ENCODE results near the gene RBM22. TPM values are rescaled to one million over a fixed set of nuclear protein-coding genes. Genes with fewer than 3 reads are reported as not detected.
A peak's percentile ranks its signal among the peaks of the same experiment; 100 is the strongest.

The RBM22 gene
- total RNA-seq, 4 donors from 2014 or later = 22.5 to 31.0 (median 26.2) TPM

DNA sequence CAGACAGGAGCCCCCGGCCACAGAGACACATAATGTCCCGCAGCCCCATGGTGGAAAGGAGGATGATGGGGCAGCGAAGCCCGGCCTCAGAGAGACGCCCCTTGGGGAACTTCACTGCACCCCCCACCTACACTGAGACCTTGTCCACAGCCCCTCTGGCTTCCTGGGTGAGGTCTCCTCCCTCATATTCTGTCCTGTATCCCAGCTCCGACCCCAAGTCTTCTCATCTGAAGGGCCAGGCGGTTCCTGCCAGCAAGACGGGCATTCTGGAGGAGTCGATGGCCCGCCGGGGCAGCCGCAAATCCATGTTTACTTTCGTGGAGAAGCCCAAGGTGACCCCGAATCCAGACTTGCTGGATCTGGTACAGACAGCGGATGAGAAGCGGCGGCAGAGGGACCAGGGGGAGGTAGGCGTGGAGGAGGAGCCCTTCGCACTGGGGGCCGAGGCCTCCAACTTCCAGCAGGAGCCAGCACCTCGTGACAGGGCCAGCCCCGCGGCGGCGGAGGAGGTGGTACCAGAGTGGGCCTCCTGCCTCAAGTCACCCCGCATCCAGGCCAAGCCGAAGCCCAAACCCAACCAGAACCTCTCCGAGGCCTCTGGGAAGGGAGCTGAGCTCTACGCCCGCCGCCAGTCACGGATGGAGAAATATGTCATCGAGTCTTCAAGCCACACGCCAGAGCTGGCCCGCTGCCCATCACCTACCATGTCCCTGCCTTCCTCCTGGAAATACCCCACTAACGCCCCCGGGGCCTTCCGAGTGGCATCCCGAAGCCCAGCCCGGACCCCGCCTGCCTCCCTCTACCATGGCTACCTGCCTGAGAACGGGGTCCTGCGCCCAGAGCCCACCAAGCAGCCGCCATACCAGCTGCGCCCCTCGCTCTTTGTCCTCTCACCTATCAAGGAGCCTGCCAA, 51.5 kb downstream of the RBM22 start:
- Histone ChIP-seq H3K27ac (peak overlapping the region; percentile 96 to 100 (median 100)), H3K4me3 (no peak overlapping the region), H3K4me1 (peaks cover 80 to 86% of the 10 kb centered on the region in 2 donors), H3K27me3 (no peaks in the 10 kb centered on the region), H3K9me3 (no peaks in the 10 kb centered on the region), H3K36me3 (peaks cover 0 to 24% of the 10 kb centered on the region in 2 donors)
- in situ Hi-C loops (cut with MboI; ENCODE audit: low sequenced_read_pairs in 4 of 4) = loop anchor here (5.0 to 10.0 kb wide), 3 partner anchors 55 to 87 kb away; no protein-coding TSS in a partner anchor
- ATAC-seq (no peak), DNase-seq (peak in 1 of 2 donors; percentile 74)
- TF ChIP-seq POLR2A (IDR thresholded peaks at IDR 0.05) = no peak
- TF ChIP-seq, protein P1, sequence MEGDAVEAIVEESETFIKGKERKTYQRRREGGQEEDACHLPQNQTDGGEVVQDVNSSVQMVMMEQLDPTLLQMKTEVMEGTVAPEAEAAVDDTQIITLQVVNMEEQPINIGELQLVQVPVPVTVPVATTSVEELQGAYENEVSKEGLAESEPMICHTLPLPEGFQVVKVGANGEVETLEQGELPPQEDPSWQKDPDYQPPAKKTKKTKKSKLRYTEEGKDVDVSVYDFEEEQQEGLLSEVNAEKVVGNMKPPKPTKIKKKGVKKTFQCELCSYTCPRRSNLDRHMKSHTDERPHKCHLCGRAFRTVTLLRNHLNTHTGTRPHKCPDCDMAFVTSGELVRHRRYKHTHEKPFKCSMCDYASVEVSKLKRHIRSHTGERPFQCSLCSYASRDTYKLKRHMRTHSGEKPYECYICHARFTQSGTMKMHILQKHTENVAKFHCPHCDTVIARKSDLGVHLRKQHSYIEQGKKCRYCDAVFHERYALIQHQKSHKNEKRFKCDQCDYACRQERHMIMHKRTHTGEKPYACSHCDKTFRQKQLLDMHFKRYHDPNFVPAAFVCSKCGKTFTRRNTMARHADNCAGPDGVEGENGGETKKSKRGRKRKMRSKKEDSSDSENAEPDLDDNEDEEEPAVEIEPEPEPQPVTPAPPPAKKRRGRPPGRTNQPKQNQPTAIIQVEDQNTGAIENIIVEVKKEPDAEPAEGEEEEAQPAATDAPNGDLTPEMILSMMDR (IDR thresholded peaks at IDR 0.05 in 4 of 5, conservative IDR thresholded peaks at IDR 0.05 in 1 of 5) = no peak
- intact Hi-C loops (cut with DNase I; ENCODE audit: low total_unique reads) = loop anchor here (5.0 to 10.0 kb wide), 2 partner anchors 42 to 375 kb away; partner anchors contain the start of gene GPX3

DNA sequence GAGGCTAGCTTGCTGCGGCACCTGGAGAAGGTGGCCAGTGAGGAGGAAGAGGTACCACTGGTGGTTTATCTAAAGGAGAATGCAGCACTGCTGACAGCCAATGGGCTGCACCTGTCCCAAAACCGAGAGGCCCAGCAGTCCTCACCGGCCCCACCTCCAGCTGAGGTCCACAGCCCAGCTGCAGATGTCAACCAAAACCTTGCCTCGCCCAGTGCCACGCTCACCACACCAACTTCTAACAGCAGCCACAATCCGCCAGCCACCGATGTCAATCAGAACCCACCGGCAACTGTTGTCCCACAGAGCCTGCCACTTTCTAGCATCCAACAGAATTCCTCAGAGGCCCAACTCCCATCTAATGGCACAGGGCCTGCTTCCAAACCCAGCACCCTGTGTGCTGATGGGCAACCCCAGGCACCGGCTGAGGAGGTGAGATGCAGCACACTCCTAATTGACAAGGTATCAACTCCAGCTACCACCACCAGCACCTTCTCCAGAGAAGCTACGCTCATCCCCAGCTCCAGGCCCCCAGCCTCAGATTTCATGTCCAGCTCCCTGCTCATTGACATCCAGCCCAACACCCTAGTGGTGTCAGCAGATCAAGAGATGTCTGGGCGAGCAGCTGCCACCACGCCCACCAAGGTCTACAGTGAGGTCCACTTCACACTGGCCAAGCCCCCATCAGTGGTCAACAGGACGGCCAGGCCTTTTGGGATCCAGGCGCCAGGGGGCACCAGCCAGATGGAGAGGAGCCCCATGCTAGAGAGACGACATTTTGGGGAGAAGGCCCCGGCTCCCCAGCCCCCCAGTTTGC, 52.4 kb downstream of the RBM22 start:
- ATAC-seq (peak; percentile 3 to 13), DNase-seq (peak in 1 of 2 donors; percentile 52)
- Histone ChIP-seq H3K9me3 (no peaks in the 10 kb centered on the region), H3K36me3 (peaks cover 0 to 24% of the 10 kb centered on the region in 2 donors), H3K4me1 (peaks cover 85 to 93% of the 10 kb centered on the region in 2 donors), H3K4me3 (no peak overlapping the region), H3K27me3 (no peaks in the 10 kb centered on the region), H3K27ac (peak overlapping the region; percentile 96 to 100 (median 100))
- TF ChIP-seq, protein P1 (IDR thresholded peaks at IDR 0.05 in 4 of 5, conservative IDR thresholded peaks at IDR 0.05 in 1 of 5) = no peak
- peak in 1 of 2 donors; percentile 3 for TF ChIP-seq POLR2A (IDR thresholded peaks at IDR 0.05)
- intact Hi-C loops (cut with DNase I; ENCODE audit: low total_unique reads) = loop anchor here (5.0 kb wide), 1 partner anchor 41 kb away; no protein-coding TSS in a partner anchor
- in situ Hi-C loops (cut with MboI; ENCODE audit: low sequenced_read_pairs in 4 of 4) = no loop called here

DNA sequence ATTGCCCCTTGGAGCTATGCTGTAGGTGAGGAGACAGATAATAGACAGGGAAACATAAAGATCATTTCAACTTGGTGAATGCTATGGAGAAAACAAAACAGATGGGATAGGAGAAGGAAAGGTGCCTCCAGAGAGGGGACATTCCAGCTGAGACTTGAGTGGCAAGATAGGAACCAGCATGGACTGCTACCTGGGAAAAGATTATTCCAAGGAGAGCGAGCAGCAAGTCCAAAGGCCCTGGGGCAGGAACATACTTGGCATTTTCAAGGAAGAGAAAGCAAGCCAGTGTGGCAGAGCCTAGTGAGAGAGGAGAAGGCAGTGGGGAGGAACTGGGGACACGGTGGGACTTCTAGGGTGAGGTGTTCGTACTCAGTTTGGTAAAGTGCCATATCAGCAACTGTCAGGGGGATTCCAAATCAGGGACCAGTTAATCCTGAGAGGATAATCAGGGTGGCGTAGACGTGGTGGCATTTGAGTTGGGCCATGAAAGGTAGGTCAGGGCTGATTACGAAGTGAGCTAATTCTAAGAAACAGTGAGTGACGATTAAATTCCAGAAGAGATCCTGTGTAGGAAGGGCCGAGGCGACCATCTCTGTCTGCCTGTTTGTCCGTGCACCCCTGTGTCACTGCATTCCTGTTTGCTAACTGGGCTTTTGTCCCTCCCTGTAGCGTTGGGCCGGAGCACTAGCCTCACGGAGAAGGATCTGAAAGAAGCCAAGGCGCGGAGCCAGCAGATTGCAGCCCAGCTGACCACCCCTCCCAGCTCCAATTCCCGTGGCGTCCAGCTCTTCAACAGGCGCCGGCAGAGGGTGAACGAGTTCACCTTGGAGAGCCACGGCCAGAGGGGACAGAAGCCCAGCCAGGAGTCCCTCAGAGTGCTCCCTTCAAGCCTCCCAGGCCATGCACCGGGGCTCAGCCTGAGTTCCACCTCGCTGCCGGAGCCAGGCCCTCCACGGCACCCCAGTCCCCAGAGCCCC, 53.3 kb downstream of the RBM22 start:
- DNase-seq (peak; percentile 78 to 94), ATAC-seq (peak; percentile 50 to 69)
- H3K27me3 ChIP-seq = no peaks in the 10 kb centered on the region
- H3K9me3 ChIP-seq = no peaks in the 10 kb centered on the region
- H3K36me3 ChIP-seq = peaks cover 0 to 24% of the 10 kb centered on the region in 2 donors
- peak in 1 of 2 donors; percentile 27 for TF ChIP-seq POLR2A (IDR thresholded peaks at IDR 0.05)
- TF ChIP-seq, protein P1 (IDR thresholded peaks at IDR 0.05 in 4 of 5, conservative IDR thresholded peaks at IDR 0.05 in 1 of 5) = no peak
- no peak overlapping the region for H3K4me3 ChIP-seq
- H3K4me1 ChIP-seq = peaks cover 85 to 93% of the 10 kb centered on the region in 2 donors
- in situ Hi-C loops (cut with MboI; ENCODE audit: low sequenced_read_pairs in 4 of 4) = no loop called here
- peak overlapping the region; percentile 96 to 100 (median 100) for H3K27ac ChIP-seq
- intact Hi-C loops (cut with DNase I; ENCODE audit: low total_unique reads) = loop anchor here (5.0 kb wide), 1 partner anchor 40 kb away; no protein-coding TSS in a partner anchor

All from gastrocnemius medialis (tissue), 4 donors.